NCI-H345 treated with DMSO at 0.1 percent for 48 hours (cell line): Measurements from ENCODE around the gene MTERF4.

Experiments used
- DNase-seq: peaks from one replicate; lab custom pipeline; 2025; ENCODE audit not compliant: unreplicated experiment; lab: John Stamatoyannopoulos, UW

The MTERF4 gene

GRCh38 chr2:241051578-241052487, 50.3 kb downstream of the MTERF4 start:
- DNase-seq = no peak

- no peak for DNase-seq
Observed at GRCh38 chr2:241050624-241051577, 51.2 kb downstream of the MTERF4 start.

GRCh38 chr2:241049739-241050623, 52.1 kb downstream of the MTERF4 start:
- DNase-seq = no peak

GRCh38 chr2:241048949-241049343, 53.1 kb downstream of the MTERF4 start:
- DNase-seq = no peak

GRCh38 chr2:241048149-241048948, 53.7 kb downstream of the MTERF4 start:
- DNase-seq = no peak

GRCh38 chr2:241047253-241048010, 54.7 kb downstream of the MTERF4 start:
- DNase-seq = no peak
